Suprapubic skin (tissue), 4 donors: ENCODE data around the gene WNT16. TPM values are rescaled to one million over a fixed set of nuclear protein-coding genes. Genes with fewer than 3 reads are reported as not detected.
"Not testable (repeated sequence)": the region's sequence is repeated elsewhere in the genome, so short reads cannot be mapped to it uniquely, and the experiment has no call there.

Source experiments
- DNase-seq, 2 donors: peaks; one replicate each; pipeline ENCODE4 v3.0.0-alpha.2; 2019; ENCODE audit warnings: low spot score in 2 of 2
- H3K27ac ChIP-seq: fragments of 200-600 bp; sonication (generic); one replicate; pipeline ENCODE4 v1.5.1; 2019
- H3K27me3 ChIP-seq: fragments of 200-600 bp; sonication (generic); one replicate; pipeline ENCODE4 v1.5.1; 2019
- H3K36me3 ChIP-seq: fragments of 200-600 bp; sonication (generic); one replicate; pipeline ENCODE4 v1.5.1; 2019
- H3K4me1 ChIP-seq: fragments of 200-600 bp; sonication (generic); one replicate; pipeline ENCODE4 v1.5.1; 2019
- H3K4me3 ChIP-seq: fragments of 200-600 bp; sonication (generic); one replicate; pipeline ENCODE4 v1.5.1; 2019; ENCODE audit warnings: mild to moderate bottlenecking
- H3K9me3 ChIP-seq: fragments of 200-600 bp; sonication (generic); one replicate; pipeline ENCODE4 v1.5.1; 2019
- EP300 ChIP-seq: sonication (generic); formaldehyde crosslinking; IDR thresholded peaks from one replicate; pipeline ENCODE4 v1.6.1; 2017; ENCODE audit warnings: antibody characterized with exemption
- POLR2A ChIP-seq, 2 donors: fragments of 450-650 bp; IDR thresholded peaks; one replicate each; pipeline ENCODE4 v1.6.1; 2017; ENCODE audit warnings: antibody characterized with exemption in 2 of 2, mild to moderate bottlenecking in 2 of 2, moderate library complexity in 2 of 2
- POLR2AphosphoS5 ChIP-seq, 3 donors: sonication (generic); formaldehyde crosslinking; IDR thresholded peaks; one replicate each; pipeline ENCODE4 v1.6.1; 2017; ENCODE audit warnings: antibody characterized with exemption in 3 of 3
- WGBS: methylation state at CpG from one replicate; pipeline ENCODE4 v1.1.5; 2018; 5-methylcytosine and 5-hydroxymethylcytosine counted together
- total RNA-seq, 4 donors: library from RNA; depleted of rRNA; stranded (reverse); fragments of >200 nt; gene quantifications; one replicate each; pipeline ENCODE4 v1.1.0, GENCODE V29; 2016
- TF ChIP-seq, protein P1 (sequence below), 2 donors: fragments of 200-600 bp in 1 of 2; fragments of 450-650 bp in 1 of 2; sonication (generic) in 1 of 2; IDR thresholded peaks; one replicate each; pipeline ENCODE4 v1.5.1; 2016 to 2019; ENCODE audit warnings: antibody characterized with exemption in 2 of 2, mild to moderate bottlenecking in 1 of 2, moderate library complexity in 1 of 2

Gene WNT16
- total RNA-seq, 4 donors from 2014 or later = 11.6 to 28.8 (median 18.3) TPM

DNA sequence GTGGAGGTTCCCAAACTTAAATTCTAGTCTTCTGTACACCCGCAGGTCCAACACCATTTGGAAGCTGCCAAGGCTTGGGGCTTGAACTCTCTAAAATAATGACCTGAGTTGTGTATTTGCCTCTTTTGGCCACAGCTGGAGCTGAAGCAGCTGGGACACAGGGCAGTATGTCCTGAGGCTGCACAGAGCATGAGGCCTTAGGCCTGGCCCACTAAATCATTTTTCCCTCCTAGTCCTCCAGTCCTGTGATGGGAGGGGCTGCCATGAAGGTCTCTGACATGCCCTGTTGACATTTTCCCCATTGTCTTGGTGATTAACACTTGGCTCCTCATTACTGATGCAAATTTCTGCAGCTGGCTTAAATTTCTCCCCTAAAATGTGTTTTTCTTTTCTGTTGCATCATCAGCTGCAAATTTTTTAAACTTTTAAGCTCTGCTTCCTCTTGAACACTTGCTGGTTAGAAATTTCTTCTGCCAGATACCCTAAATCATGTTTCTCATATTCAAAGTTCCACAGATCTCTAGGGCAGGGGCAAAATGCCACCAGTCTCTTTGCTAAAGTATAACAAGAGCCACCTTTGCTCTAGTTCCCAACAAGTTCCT lies 43.6 kb upstream of the WNT16 start:
- Histone ChIP-seq H3K36me3 (no peaks in the 10 kb centered on the region), H3K27me3 (no peaks in the 10 kb centered on the region), H3K4me3 (no peak overlapping the region), H3K27ac (no peak overlapping the region), H3K9me3 (peaks cover 10% of the 10 kb centered on the region), H3K4me1 (no peaks in the 10 kb centered on the region)
- no peak for DNase-seq
- 91% methylated on average over 1 of the region's 1 CpG for WGBS
- TF ChIP-seq POLR2A (IDR thresholded peaks at IDR 0.05) (no peak), EP300 (no peak), POLR2AphosphoS5 (IDR thresholded peaks at IDR 0.05) (no peak)
- TF ChIP-seq, protein P1, sequence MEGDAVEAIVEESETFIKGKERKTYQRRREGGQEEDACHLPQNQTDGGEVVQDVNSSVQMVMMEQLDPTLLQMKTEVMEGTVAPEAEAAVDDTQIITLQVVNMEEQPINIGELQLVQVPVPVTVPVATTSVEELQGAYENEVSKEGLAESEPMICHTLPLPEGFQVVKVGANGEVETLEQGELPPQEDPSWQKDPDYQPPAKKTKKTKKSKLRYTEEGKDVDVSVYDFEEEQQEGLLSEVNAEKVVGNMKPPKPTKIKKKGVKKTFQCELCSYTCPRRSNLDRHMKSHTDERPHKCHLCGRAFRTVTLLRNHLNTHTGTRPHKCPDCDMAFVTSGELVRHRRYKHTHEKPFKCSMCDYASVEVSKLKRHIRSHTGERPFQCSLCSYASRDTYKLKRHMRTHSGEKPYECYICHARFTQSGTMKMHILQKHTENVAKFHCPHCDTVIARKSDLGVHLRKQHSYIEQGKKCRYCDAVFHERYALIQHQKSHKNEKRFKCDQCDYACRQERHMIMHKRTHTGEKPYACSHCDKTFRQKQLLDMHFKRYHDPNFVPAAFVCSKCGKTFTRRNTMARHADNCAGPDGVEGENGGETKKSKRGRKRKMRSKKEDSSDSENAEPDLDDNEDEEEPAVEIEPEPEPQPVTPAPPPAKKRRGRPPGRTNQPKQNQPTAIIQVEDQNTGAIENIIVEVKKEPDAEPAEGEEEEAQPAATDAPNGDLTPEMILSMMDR (IDR thresholded peaks at IDR 0.05) = no peak

DNA sequence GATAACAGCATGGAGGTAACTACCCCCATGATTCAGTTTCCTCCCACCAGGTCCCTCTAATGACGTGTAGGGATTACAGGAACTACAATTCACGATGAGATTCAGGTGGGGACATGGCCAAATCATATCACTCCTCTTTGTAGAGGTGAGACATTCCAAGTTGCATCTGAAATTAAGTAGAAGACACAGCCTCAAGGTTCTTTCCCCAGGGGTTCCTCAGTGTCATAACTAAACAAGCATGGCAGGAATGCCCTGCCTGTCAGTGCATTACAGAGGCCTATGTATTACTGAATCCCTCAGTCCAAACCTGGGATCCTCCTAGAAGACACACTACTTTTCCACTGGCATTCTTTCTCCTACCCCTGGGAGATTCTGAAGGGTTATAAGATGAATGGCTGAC lies 42.6 kb upstream of the WNT16 start:
- no peak for TF ChIP-seq POLR2A (IDR thresholded peaks at IDR 0.05)
- TF ChIP-seq, protein P1 (IDR thresholded peaks at IDR 0.05) = no peak
- TF ChIP-seq POLR2AphosphoS5 (IDR thresholded peaks at IDR 0.05) = no peak
- no peak for TF ChIP-seq EP300
- Histone ChIP-seq H3K9me3 (peaks cover 10% of the 10 kb centered on the region), H3K4me1 (no peaks in the 10 kb centered on the region), H3K27ac (no peak overlapping the region), H3K27me3 (no peaks in the 10 kb centered on the region), H3K4me3 (no peak overlapping the region), H3K36me3 (no peaks in the 10 kb centered on the region)
- DNase-seq = no peak
- 87% methylated on average over 2 of the region's 2 CpGs for WGBS

DNA sequence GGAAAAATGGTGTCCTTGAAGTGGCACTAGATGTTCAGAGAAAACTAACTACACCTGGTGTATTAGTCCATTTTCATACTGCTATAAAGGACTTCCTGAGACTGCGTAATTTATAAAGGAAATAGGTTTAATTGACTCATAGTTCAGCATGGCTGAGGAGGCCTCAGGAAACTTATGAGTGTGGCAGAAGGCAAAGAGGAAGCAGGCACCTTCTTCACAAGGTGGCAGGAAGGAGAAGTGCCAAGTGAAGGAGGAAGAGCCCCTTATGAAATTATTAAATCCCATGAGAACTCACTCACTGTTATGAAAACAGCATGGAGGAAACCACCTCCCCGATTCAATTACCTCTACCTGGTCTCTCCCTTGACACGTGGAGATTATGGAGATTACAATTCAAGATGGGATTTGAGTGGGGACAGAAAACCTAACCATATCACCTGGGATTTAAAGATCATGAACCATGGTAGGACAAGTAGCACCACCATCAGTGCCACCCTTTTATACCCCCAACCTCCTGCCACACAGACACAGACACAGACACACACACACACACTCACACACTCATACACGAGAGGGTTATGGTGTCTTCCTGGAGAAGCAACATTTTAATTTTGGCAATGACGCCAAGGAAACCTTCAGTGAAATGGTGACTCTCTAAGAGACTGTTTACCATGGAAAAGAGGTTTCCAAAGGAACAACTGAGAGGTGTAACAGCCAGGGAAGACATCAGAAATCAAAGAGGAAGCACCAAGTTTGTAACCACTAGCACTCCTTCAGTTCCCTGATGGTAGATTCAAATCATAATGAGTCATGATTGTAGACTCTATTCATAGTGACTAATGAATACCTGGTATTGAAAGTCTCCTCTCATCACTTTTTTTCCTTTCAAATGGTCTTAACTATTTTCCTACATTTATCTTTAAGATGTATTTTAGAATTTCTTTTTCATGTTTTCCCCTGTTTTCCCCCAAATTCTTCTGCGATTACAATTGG lies 41.8 kb upstream of the WNT16 start:
- TF ChIP-seq EP300 (no peak), POLR2AphosphoS5 (IDR thresholded peaks at IDR 0.05) (no peak), POLR2A (IDR thresholded peaks at IDR 0.05) (no peak)
- TF ChIP-seq, protein P1 (IDR thresholded peaks at IDR 0.05) = no peak
- H3K9me3 ChIP-seq = peaks cover 10% of the 10 kb centered on the region
- no peaks in the 10 kb centered on the region for H3K4me1 ChIP-seq
- no peaks in the 10 kb centered on the region for H3K36me3 ChIP-seq
- no peaks in the 10 kb centered on the region for H3K27me3 ChIP-seq
- H3K4me3 ChIP-seq = no peak overlapping the region
- no peak for DNase-seq
- 89% methylated on average over 6 of the region's 6 CpGs for WGBS
- H3K27ac ChIP-seq = no peak overlapping the region

DNA sequence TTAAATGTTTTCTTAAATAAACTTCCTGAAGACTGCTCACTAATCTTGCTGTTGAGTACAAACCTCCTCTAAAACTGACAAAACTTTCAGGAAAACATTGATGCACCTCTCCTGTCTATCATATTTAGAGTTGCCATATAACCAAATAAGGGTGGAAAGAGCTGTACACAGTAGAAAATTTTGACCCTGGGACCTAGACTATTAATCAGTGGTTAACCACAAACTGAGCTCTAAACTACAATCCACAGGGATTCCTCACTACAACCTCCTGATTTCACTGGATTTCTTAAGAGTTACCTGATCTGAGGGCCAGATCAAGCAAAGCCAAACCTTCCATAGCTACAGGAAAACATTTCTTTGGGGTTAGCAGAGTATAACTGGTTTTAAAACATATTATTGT lies 39.9 kb upstream of the WNT16 start:
- no peak for DNase-seq
- no peaks in the 10 kb centered on the region for H3K36me3 ChIP-seq
- TF ChIP-seq EP300 = no peak
- no peak for TF ChIP-seq POLR2AphosphoS5 (IDR thresholded peaks at IDR 0.05)
- no peak for TF ChIP-seq POLR2A (IDR thresholded peaks at IDR 0.05)
- TF ChIP-seq, protein P1 (IDR thresholded peaks at IDR 0.05) = no peak
- no peaks in the 10 kb centered on the region for H3K4me1 ChIP-seq
- H3K27ac ChIP-seq = no peak overlapping the region
- no peak overlapping the region for H3K4me3 ChIP-seq
- H3K9me3 ChIP-seq = peaks cover 10% of the 10 kb centered on the region
- H3K27me3 ChIP-seq = no peaks in the 10 kb centered on the region

DNA sequence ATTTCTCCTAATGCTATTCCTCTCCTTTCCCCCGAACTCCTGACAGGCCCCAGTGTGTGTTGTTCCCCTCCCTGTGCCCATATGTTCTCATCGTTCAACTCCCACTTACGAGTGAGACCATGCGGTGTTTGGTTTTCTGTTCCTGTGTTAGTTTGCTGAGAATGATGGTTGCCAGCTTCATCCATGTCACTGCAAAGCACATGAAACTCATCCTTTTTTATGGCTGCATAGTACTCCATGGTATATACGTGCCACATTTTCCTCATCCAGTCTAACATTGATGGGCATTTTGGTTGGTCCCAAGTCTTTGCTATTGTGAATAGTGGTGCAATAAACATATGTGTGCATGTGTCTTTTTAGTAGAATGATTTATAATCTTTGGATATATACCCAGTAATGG lies 38.9 kb upstream of the WNT16 start:
- H3K4me1 ChIP-seq, H3K27me3 ChIP-seq, H3K4me3 ChIP-seq, H3K9me3 ChIP-seq, H3K27ac ChIP-seq, H3K36me3 ChIP-seq, DNase-seq: not testable (repeated sequence)
- 96% methylated on average over 5 of the region's 5 CpGs for WGBS
